Caco-2 (cell line): ENCODE measurements around the gene TNFAIP1. TPM values are rescaled to one million over a fixed set of nuclear protein-coding genes. Genes with fewer than 3 reads are reported as not detected.
"Not testable (repeated sequence)": the region's sequence is repeated elsewhere in the genome, so short reads cannot be mapped to it uniquely, and the experiment has no call there.

Experiments used
- BruUV-seq: library from RNA; stranded (reverse); fragments of 400-500 nt; replicated peaks from 2 replicates; lab custom pipeline; 2021; lab: Mats Ljungman, UMichigan
- CTCF ChIA-PET: fragments of 300-600 bp; sonication (Branson Sonifier 250); formaldehyde crosslinking; loops from one replicate; lab custom pipeline; 2022; ENCODE audit warnings: antibody characterized with exemption; lab: Charles Lee
- POLR2A ChIA-PET: fragments of 300-600 bp; sonication (Branson Sonifier 250); formaldehyde crosslinking; loops from one replicate; lab custom pipeline; 2022; ENCODE audit warnings: antibody characterized with exemption; lab: Charles Lee
- DNase-seq, 2 experiments: peaks; one replicate each; pipeline versions ENCODE4 v3.0.0 to v3.0.0-alpha.2; 2020 to 2022
- H3K27me3 ChIP-seq: replicated peaks from 2 replicates; pipeline ENCODE4 v1.6.0; 2011; ENCODE audit warnings: low read length; ENCODE audit not compliant: control insufficient read depth, insufficient read depth
- H3K36me3 ChIP-seq: 2 replicates; pipeline ENCODE4 v1.5.1; 2011; ENCODE audit warnings: low read length; ENCODE audit not compliant: control insufficient read depth, insufficient read depth
- H3K4me1 ChIP-seq: fragments of 250-450 bp; sonication (Bioruptor Pico); 2 replicates; pipeline ENCODE4 v1.5.1; 2020; ENCODE audit warnings: mild to moderate bottlenecking
- H3K4me3 ChIP-seq: 2 replicates; pipeline ENCODE4 v1.5.1; 2011; ENCODE audit warnings: low read depth, mild to moderate bottlenecking, control low read depth, low read length
- H3K9me3 ChIP-seq: fragments of 250-450 bp; sonication (Bioruptor Pico); 2 replicates; pipeline ENCODE4 v1.5.1; 2020; ENCODE audit warnings: mild to moderate bottlenecking, moderate library complexity
- H3K27ac Mint-ChIP-seq: one replicate; pipeline ENCODE4 v1.8.0; 2022; ENCODE audit warnings: mixed read lengths; ENCODE audit not compliant: unreplicated experiment
- H3K27me3 Mint-ChIP-seq: one replicate; pipeline ENCODE4 v1.8.0; 2022; ENCODE audit warnings: mixed read lengths; ENCODE audit not compliant: insufficient read depth, unreplicated experiment
- H3K36me3 Mint-ChIP-seq: one replicate; pipeline ENCODE4 v1.8.0; 2022; ENCODE audit warnings: mild to moderate bottlenecking, mixed read lengths; ENCODE audit not compliant: insufficient read depth, unreplicated experiment
- H3K4me1 Mint-ChIP-seq: one replicate; pipeline ENCODE4 v1.8.0; 2022; ENCODE audit warnings: low read depth, mixed read lengths; ENCODE audit not compliant: unreplicated experiment
- H3K4me3 Mint-ChIP-seq: one replicate; pipeline ENCODE4 v1.8.0; 2022; ENCODE audit warnings: mild to moderate bottlenecking, moderate library complexity, mixed read lengths; ENCODE audit not compliant: unreplicated experiment
- H3K9me3 Mint-ChIP-seq: one replicate; pipeline ENCODE4 v1.8.0; 2022; ENCODE audit warnings: mixed read lengths; ENCODE audit not compliant: unreplicated experiment
- CTCF ChIP-seq, 2 experiments: fragments of 200-600 bp in 1 of 2; IDR thresholded peaks; 1 replicate in 1 of 2; 2 replicates in 1 of 2; pipeline versions ENCODE4 v1.5.1 to v1.8.0; 2011 to 2022; ENCODE audit warnings: antibody characterized with exemption in 1 of 2, control low read depth in 1 of 2, inconsistent platforms in 1 of 2, low read depth in 1 of 2, low read length in 1 of 2, mild to moderate bottlenecking in 1 of 2, moderate library complexity in 1 of 2; ENCODE audit not compliant: insufficient read depth in 1 of 2, severe bottlenecking in 1 of 2, unreplicated experiment in 1 of 2
- intact Hi-C: fragments of 100-400 bp; cut with micrococcal nuclease; formaldehyde crosslinking; loops from one replicate; pipeline ENCODE4 v1.10.0; 2022; ENCODE audit not compliant: unreplicated experiment
- total RNA-seq: library from RNA; stranded (reverse); gene quantifications from 2 replicates; pipeline ENCODE4 v1.2.3, GENCODE V29; 2022

Gene TNFAIP1
- total RNA-seq, 1 experiment from 2014 or later: 105 TPM

- Mint-ChIP-seq H3K27ac (peak overlapping the region; percentile 98), H3K36me3 (peaks cover 77% of the 10 kb centered on the region), H3K9me3 (no peaks in the 10 kb centered on the region), H3K27me3 (no peaks in the 10 kb centered on the region), H3K4me3 (peak overlapping the region; percentile 97), H3K4me1 (peaks cover 33% of the 10 kb centered on the region)
- H3K36me3 ChIP-seq: peaks cover 8% of the 10 kb centered on the region
- peaks cover 27% of the 10 kb centered on the region for H3K4me1 ChIP-seq
- CTCF ChIA-PET: interaction anchor here (0.6 to 3.0 kb wide), 32 partner anchors 8 to 534 kb away, joined by 3 to 44 read pairs (median 5); partner anchors contain the start of genes PIGS, POLDIP2, SARM1 and TMEM97
- intact Hi-C loops: loop anchor here (1.0 to 10.0 kb wide), 7 partner anchors 16 to 294 kb away; partner anchors contain the start of genes ALDOC, NLK, PIGS and POLDIP2
- TSS peak; percentile 48 for BruUV-seq
- peak overlapping the region; percentile 74 for H3K4me3 ChIP-seq
- no peaks in the 10 kb centered on the region for H3K27me3 ChIP-seq
- DNase-seq: peak; percentile 94 to 97
- TF ChIP-seq CTCF (IDR thresholded peaks at IDR 0.05; ENCODE audit: insufficient read depth in 1 of 2, low read depth in 1 of 2, low read length in 1 of 2, severe bottlenecking in 1 of 2, unreplicated experiment in 1 of 2): no peak
- no peaks in the 10 kb centered on the region for H3K9me3 ChIP-seq
- POLR2A ChIA-PET: interaction anchor here (0.5 to 3.0 kb wide), 40 partner anchors 8 to 627 kb away, joined by 3 to 139 read pairs (median 6); partner anchors contain the start of genes ALDOC, PHF12, POLDIP2 and RPL23A
Observed at GRCh38 chr17:28335959-28336871, 654 bp downstream of the TNFAIP1 start.

GRCh38 chr17:28338056-28338768 is 2.7 kb downstream of the TNFAIP1 start:
- Histone ChIP-seq H3K4me1 (peaks cover 21% of the 10 kb centered on the region), H3K9me3 (no peaks in the 10 kb centered on the region), H3K27me3 (no peaks in the 10 kb centered on the region), H3K36me3 (peaks cover 12% of the 10 kb centered on the region), H3K4me3 (no peak overlapping the region)
- intact Hi-C loops: loop anchor here (5.0 to 10.0 kb wide), 2 partner anchors 237 to 296 kb away; partner anchors contain the start of genes ALDOC, NLK and PIGS
- TF ChIP-seq CTCF (IDR thresholded peaks at IDR 0.05; ENCODE audit: insufficient read depth in 1 of 2, low read depth in 1 of 2, low read length in 1 of 2, severe bottlenecking in 1 of 2, unreplicated experiment in 1 of 2): peak in 1 of 2 experiments; percentile 29
- BruUV-seq: no TSS peak
- H3K9me3 Mint-ChIP-seq: no peaks in the 10 kb centered on the region
- peak overlapping the region; percentile 98 for H3K27ac Mint-ChIP-seq
- DNase-seq: no peak
- no peaks in the 10 kb centered on the region for H3K27me3 Mint-ChIP-seq
- CTCF ChIA-PET: no interaction called here
- H3K4me3 Mint-ChIP-seq: peak overlapping the region; percentile 97
- peaks cover 83% of the 10 kb centered on the region for H3K36me3 Mint-ChIP-seq
- POLR2A ChIA-PET: no interaction called here
- H3K4me1 Mint-ChIP-seq: peaks cover 27% of the 10 kb centered on the region

- H3K9me3 Mint-ChIP-seq, H3K27me3 Mint-ChIP-seq, H3K9me3 ChIP-seq, H3K4me3 Mint-ChIP-seq, H3K4me3 ChIP-seq, DNase-seq, CTCF ChIA-PET, BruUV-seq, H3K27me3 ChIP-seq: not testable (repeated sequence)
- intact Hi-C loops: loop anchor here (5.0 to 10.0 kb wide), 2 partner anchors 236 to 296 kb away; partner anchors contain the start of genes ALDOC, NLK and PIGS
- Mint-ChIP-seq H3K36me3 (peaks cover 82% of the 10 kb centered on the region), H3K4me1 (peaks cover 25% of the 10 kb centered on the region), H3K27ac (peak overlapping the region; percentile 15)
- POLR2A ChIA-PET: interaction anchor here (0.6 kb wide), 3 partner anchors 23 to 59 kb away, joined by 3 to 5 read pairs (median 3); no protein-coding TSS in a partner anchor
- H3K36me3 ChIP-seq: peaks cover 12% of the 10 kb centered on the region
- peaks cover 21% of the 10 kb centered on the region for H3K4me1 ChIP-seq
Observed at GRCh38 chr17:28338769-28339212, 3.2 kb downstream of the TNFAIP1 start.
